IgD-negative memory B cell (primary cell): Measurements from ENCODE around the gene P2RY6. TPM values are rescaled to one million over a fixed set of nuclear protein-coding genes. Genes with fewer than 3 reads are reported as not detected.
"Not testable (repeated sequence)": the region's sequence is repeated elsewhere in the genome, so short reads cannot be mapped to it uniquely, and the experiment has no call there.

Experiments used
- H3K27ac Mint-ChIP-seq, 3 donors: one replicate each; pipeline ENCODE4 v1.8.0; 2020 to 2022; ENCODE audit warnings: mild to moderate bottlenecking in 3 of 3, mixed read lengths in 3 of 3, moderate library complexity in 1 of 3
- H3K27me3 Mint-ChIP-seq: one replicate; pipeline ENCODE4 v1.8.0; 2021; ENCODE audit warnings: mixed read lengths
- H3K36me3 Mint-ChIP-seq: one replicate; pipeline ENCODE4 v1.8.0; 2020; ENCODE audit warnings: mild to moderate bottlenecking, mixed read lengths
- H3K4me1 Mint-ChIP-seq, 3 donors: one replicate each; pipeline ENCODE4 v1.8.0; 2020 to 2022; ENCODE audit warnings: mixed read lengths in 3 of 3, mild to moderate bottlenecking in 1 of 3
- H3K4me3 Mint-ChIP-seq, 4 donors: one replicate each; pipeline ENCODE4 v1.8.0; 2020 to 2022; ENCODE audit warnings: mild to moderate bottlenecking in 4 of 4, mixed read lengths in 4 of 4, moderate library complexity in 3 of 4
- H3K9me3 Mint-ChIP-seq, 3 donors: one replicate each; pipeline ENCODE4 v1.8.0; 2020 to 2021; ENCODE audit warnings: mixed read lengths in 3 of 3, mild to moderate bottlenecking in 1 of 3
- polyA plus RNA-seq: library from polyadenylated mRNA; unstranded; fragments of 300-500 nt; fragmentation: Illumina TruSeq; gene quantifications from one replicate; pipeline ENCODE4 v1.2.3, GENCODE V29; 2021

Gene P2RY6
- polyA plus RNA-seq, result not detected

- peaks cover 3% of the 10 kb centered on the region for H3K36me3 Mint-ChIP-seq
- no peaks in the 10 kb centered on the region for H3K9me3 Mint-ChIP-seq
- peaks cover 5% of the 10 kb centered on the region for H3K27me3 Mint-ChIP-seq
- H3K4me1 Mint-ChIP-seq, result peaks cover 5 to 10% (median 6%) of the 10 kb centered on the region in 3 donors
- peak within 1 kb of the TSS in 1 of 3 donors; percentile 91 for H3K27ac Mint-ChIP-seq
- peak within 1 kb of the TSS in 2 of 4 donors; percentile 73 to 82 for H3K4me3 Mint-ChIP-seq
Measured at GRCh38 chr11:73271936-73272679, at the start of gene P2RY6. Gene P2RY6 (plus strand): TSS chr11:73272338. CDS start chr11:73296519, 24,181 bp downstream.

GRCh38 chr11:73223998-73224730 is 48.0 kb upstream of the P2RY6 start:
- Mint-ChIP-seq H3K27me3 (peaks cover under 1% of the 10 kb centered on the region), H3K9me3 (no peaks in the 10 kb centered on the region), H3K27ac (no peak overlapping the region), H3K4me1 (peaks cover under 1 to 4% (median 3%) of the 10 kb centered on the region in 3 donors), H3K36me3 (peaks cover 1% of the 10 kb centered on the region), H3K4me3 (no peak overlapping the region)

- peaks cover under 1% of the 10 kb centered on the region for H3K27me3 Mint-ChIP-seq
- H3K4me1 Mint-ChIP-seq, result peaks cover 0 to 3% (median 0%) of the 10 kb centered on the region in 3 donors
- H3K4me3 Mint-ChIP-seq, result no peak overlapping the region
- peak overlapping the region in 1 of 3 donors; percentile 18 for H3K27ac Mint-ChIP-seq
- no peaks in the 10 kb centered on the region for H3K9me3 Mint-ChIP-seq
- peaks cover 1% of the 10 kb centered on the region for H3K36me3 Mint-ChIP-seq
Measured at GRCh38 chr11:73225001-73225686, 47.0 kb upstream of the P2RY6 start.

GRCh38 chr11:73225851-73226250 is 46.3 kb upstream of the P2RY6 start:
- no peak overlapping the region for H3K4me3 Mint-ChIP-seq
- H3K9me3 Mint-ChIP-seq, result no peaks in the 10 kb centered on the region
- H3K27ac Mint-ChIP-seq, result peak overlapping the region in 1 of 3 donors; percentile 18
- H3K4me1 Mint-ChIP-seq, result peaks cover 0 to 3% (median 0%) of the 10 kb centered on the region in 3 donors
- H3K36me3 Mint-ChIP-seq, result peaks cover 1% of the 10 kb centered on the region
- peaks cover 4% of the 10 kb centered on the region for H3K27me3 Mint-ChIP-seq

- H3K4me1 Mint-ChIP-seq, result peaks cover 0 to 3% (median 0%) of the 10 kb centered on the region in 3 donors
- H3K27ac Mint-ChIP-seq, result peak overlapping the region in 1 of 3 donors; percentile 93
- H3K36me3 Mint-ChIP-seq, result peaks cover 1% of the 10 kb centered on the region
- no peaks in the 10 kb centered on the region for H3K9me3 Mint-ChIP-seq
- H3K4me3 Mint-ChIP-seq, result no peak overlapping the region
- peaks cover 4% of the 10 kb centered on the region for H3K27me3 Mint-ChIP-seq
Measured at GRCh38 chr11:73226297-73227006, 45.7 kb upstream of the P2RY6 start.

GRCh38 chr11:73227571-73228211 is 44.4 kb upstream of the P2RY6 start:
- H3K4me3 Mint-ChIP-seq, result no peak overlapping the region

GRCh38 chr11:73228268-73229134 is 43.6 kb upstream of the P2RY6 start:
- H3K4me3 Mint-ChIP-seq, result no peak overlapping the region
- peaks cover 4% of the 10 kb centered on the region for H3K27me3 Mint-ChIP-seq
- H3K9me3 Mint-ChIP-seq, result no peaks in the 10 kb centered on the region
- H3K36me3 Mint-ChIP-seq, result no peaks in the 10 kb centered on the region
- peaks cover 0 to 3% (median 0%) of the 10 kb centered on the region in 3 donors for H3K4me1 Mint-ChIP-seq
- H3K27ac Mint-ChIP-seq, result no peak overlapping the region

More at GRCh38 chr11:73227571-73228211, 44.4 kb upstream of the P2RY6 start:
- Mint-ChIP-seq H3K27me3 (peaks cover 4% of the 10 kb centered on the region), H3K36me3 (no peaks in the 10 kb centered on the region), H3K9me3 (no peaks in the 10 kb centered on the region), H3K27ac (peak overlapping the region in 2 of 3 donors; percentile 54 to 93), H3K4me1 (peaks cover 0 to 3% (median 0%) of the 10 kb centered on the region in 3 donors)

GRCh38 chr11:73229321-73229895 is 42.7 kb upstream of the P2RY6 start:
- no peaks in the 10 kb centered on the region for H3K36me3 Mint-ChIP-seq
- H3K27ac Mint-ChIP-seq, result no peak overlapping the region
- no peaks in the 10 kb centered on the region for H3K9me3 Mint-ChIP-seq
- peaks cover 4% of the 10 kb centered on the region for H3K27me3 Mint-ChIP-seq
- H3K4me3 Mint-ChIP-seq, result no peak overlapping the region
- H3K4me1 Mint-ChIP-seq, result peaks cover 0 to 3% (median 0%) of the 10 kb centered on the region in 3 donors

GRCh38 chr11:73229896-73230875 is 42.0 kb upstream of the P2RY6 start:
- Mint-ChIP-seq H3K9me3 (no peaks in the 10 kb centered on the region), H3K36me3 (no peaks in the 10 kb centered on the region), H3K4me1 (peaks cover 0 to 3% (median 0%) of the 10 kb centered on the region in 3 donors), H3K4me3 (peak overlapping the region in 1 of 4 donors; percentile 75), H3K27me3 (peaks cover 4% of the 10 kb centered on the region), H3K27ac (no peak overlapping the region)

GRCh38 chr11:73230931-73231330 is 41.2 kb upstream of the P2RY6 start:
- peaks cover 4% of the 10 kb centered on the region for H3K27me3 Mint-ChIP-seq
- H3K27ac Mint-ChIP-seq, result no peak overlapping the region
- H3K36me3 Mint-ChIP-seq, result no peaks in the 10 kb centered on the region
- H3K9me3 Mint-ChIP-seq, result no peaks in the 10 kb centered on the region
- no peak overlapping the region for H3K4me3 Mint-ChIP-seq
- no peaks in the 10 kb centered on the region for H3K4me1 Mint-ChIP-seq

- not testable (repeated sequence) for H3K4me1 Mint-ChIP-seq, H3K27ac Mint-ChIP-seq, H3K9me3 Mint-ChIP-seq, H3K27me3 Mint-ChIP-seq, H3K36me3 Mint-ChIP-seq
- peak overlapping the region in 1 of 4 donors; percentile 18 for H3K4me3 Mint-ChIP-seq
Measured at GRCh38 chr11:73232487-73232886, 39.7 kb upstream of the P2RY6 start.

- Mint-ChIP-seq H3K4me1 (no peaks in the 10 kb centered on the region), H3K4me3 (no peak overlapping the region), H3K36me3 (peaks cover 2% of the 10 kb centered on the region), H3K27me3 (peaks cover 4% of the 10 kb centered on the region), H3K27ac (no peak overlapping the region), H3K9me3 (no peaks in the 10 kb centered on the region)
Measured at GRCh38 chr11:73233211-73233610, 38.9 kb upstream of the P2RY6 start.
